ENCODE data around the gene ITPR1.

The ITPR1 gene

GRCh38 chr3:4498446-4498845 is 5.3 kb downstream of the ITPR1 start:
- Histone ChIP-seq H3K36me3 (peaks cover 24% of the 10 kb centered on the region), H3K4me2 (no peak overlapping the region), H3K4me3 (no peak overlapping the region), H3K27me3 (no peaks in the 10 kb centered on the region), H3K9me3 (no peaks in the 10 kb centered on the region), H4K20me1 (no peaks in the 10 kb centered on the region), H3K27ac (no peak overlapping the region), H3K4me1 (peaks cover 36% of the 10 kb centered on the region), H3K9ac (no peak overlapping the region)
- TF ChIP-seq Cebpa-rat (IDR thresholded peaks at IDR 0.05): no peak

DNA sequence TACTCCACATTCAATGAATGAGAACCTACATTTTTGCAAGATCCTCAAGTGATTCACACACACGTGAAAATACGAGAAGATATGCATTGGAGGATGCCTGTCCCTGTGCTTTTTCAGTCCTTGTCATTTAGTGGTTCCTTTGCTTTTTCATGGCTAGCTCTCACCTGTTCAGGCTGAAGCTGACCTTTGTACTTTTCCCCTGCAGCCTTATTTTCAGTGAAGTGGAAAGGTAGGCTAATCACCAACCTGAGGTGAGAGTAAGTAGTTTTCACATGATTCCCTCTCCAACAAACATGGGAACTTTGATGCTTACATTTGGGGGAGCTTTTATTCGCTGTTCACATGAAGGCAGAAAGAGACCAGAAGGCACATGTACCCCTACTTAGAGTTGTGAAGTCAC is 8.3 kb downstream of the ITPR1 start:
- Histone ChIP-seq H4K20me1 (no peaks in the 10 kb centered on the region), H3K27me3 (no peaks in the 10 kb centered on the region), H3K36me3 (peaks cover 24% of the 10 kb centered on the region), H3K9me3 (no peaks in the 10 kb centered on the region), H3K9ac (no peak overlapping the region), H3K27ac (no peak overlapping the region), H3K4me2 (no peak overlapping the region), H3K4me1 (peaks cover 36% of the 10 kb centered on the region), H3K4me3 (no peak overlapping the region)
- TF ChIP-seq Cebpa-rat (IDR thresholded peaks at IDR 0.05): no peak

DNA sequence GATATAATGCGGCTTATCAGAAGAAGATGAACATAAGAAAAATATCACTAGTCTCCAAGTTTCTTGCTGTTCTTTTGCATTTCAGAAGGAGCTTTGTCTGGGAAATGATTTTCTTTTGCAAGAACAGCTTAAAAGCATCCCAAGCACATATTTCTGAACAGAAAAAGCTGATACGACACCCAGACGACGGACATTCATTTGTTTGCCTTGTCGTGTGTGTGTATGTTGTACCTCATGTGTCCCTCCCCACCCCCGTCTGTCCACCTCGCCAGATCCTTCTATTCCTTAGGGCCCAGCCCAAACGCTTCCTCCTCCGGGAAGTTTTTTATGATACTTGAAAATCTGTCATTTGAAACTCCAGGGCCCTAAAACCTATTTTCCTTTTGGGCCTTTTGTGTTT is 8.8 kb downstream of the ITPR1 start:
- Histone ChIP-seq H3K27me3 (no peaks in the 10 kb centered on the region), H3K4me3 (no peak overlapping the region), H3K4me1 (peaks cover 32% of the 10 kb centered on the region), H3K4me2 (no peak overlapping the region), H3K9me3 (no peaks in the 10 kb centered on the region), H4K20me1 (no peaks in the 10 kb centered on the region), H3K9ac (no peak overlapping the region), H3K27ac (no peak overlapping the region), H3K36me3 (peaks cover 24% of the 10 kb centered on the region)
- TF ChIP-seq Cebpa-rat (IDR thresholded peaks at IDR 0.05): no peak

- no peaks in the 10 kb centered on the region for H4K20me1 ChIP-seq
- H3K4me3 ChIP-seq: no peak overlapping the region
- H3K27ac ChIP-seq: no peak overlapping the region
- H3K4me2 ChIP-seq: peak overlapping the region; percentile 74
- H3K9me3 ChIP-seq: no peaks in the 10 kb centered on the region
- H3K36me3 ChIP-seq: peaks cover 24% of the 10 kb centered on the region
- H3K27me3 ChIP-seq: no peaks in the 10 kb centered on the region
- no peak overlapping the region for H3K9ac ChIP-seq
- TF ChIP-seq Cebpa-rat (IDR thresholded peaks at IDR 0.05): no peak
- peaks cover 43% of the 10 kb centered on the region for H3K4me1 ChIP-seq
Measured at GRCh38 chr3:4503050-4503449, 9.9 kb downstream of the ITPR1 start.

GRCh38 chr3:4504340-4505261 is 11.5 kb downstream of the ITPR1 start:
- H3K4me3 ChIP-seq: peak overlapping the region; percentile 46
- H3K9me3 ChIP-seq: no peaks in the 10 kb centered on the region
- H3K9ac ChIP-seq: peak overlapping the region; percentile 58
- no peak for TF ChIP-seq Cebpa-rat (IDR thresholded peaks at IDR 0.05)
- H3K36me3 ChIP-seq: peaks cover 30% of the 10 kb centered on the region
- H4K20me1 ChIP-seq: no peaks in the 10 kb centered on the region
- H3K4me2 ChIP-seq: peak overlapping the region; percentile 74
- H3K27me3 ChIP-seq: no peaks in the 10 kb centered on the region
- peaks cover 45% of the 10 kb centered on the region for H3K4me1 ChIP-seq
- H3K27ac ChIP-seq: peak overlapping the region; percentile 55

DNA sequence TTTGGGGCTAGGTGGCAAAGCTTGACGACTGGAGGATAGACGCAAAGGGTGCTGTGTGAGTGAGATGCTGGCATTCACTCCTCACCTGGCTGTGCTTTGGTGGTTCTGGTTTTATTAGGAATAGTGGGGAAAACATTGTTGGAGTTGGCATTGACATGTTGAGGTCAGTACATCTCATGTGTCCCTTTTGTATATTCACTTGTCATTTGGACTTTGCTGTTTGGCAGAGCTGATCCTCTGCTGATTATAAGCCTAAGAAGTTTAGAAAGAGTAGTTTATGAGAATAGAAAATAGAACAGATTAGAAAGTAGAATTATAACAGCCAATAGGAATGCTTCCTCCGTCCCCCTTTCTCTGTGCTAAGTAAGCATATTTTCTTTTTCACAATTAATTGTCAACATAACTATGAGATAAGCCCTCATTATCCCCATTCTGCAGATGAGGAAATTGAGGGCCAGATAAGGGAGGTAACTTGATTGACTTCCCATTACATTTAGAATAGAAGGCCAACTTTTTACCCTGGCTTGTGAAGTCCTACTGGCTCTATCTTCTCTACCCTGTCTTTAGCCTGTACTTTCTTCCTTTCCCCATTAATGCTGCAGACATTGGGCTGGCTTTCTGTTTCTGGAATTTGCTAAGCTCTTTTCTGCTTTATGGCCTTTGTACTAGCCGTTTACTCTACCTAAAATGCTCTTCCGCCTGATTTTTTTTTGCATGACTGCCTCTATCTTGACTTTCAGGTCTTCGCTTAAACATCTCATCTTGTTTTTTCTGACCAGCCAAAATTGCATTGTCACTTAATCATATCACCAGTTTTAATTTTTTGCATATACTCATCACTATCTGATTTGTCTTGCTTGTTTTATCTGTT is 12.8 kb downstream of the ITPR1 start:
- Histone ChIP-seq H3K4me1 (peaks cover 45% of the 10 kb centered on the region), H3K4me3 (no peak overlapping the region), H3K9me3 (no peaks in the 10 kb centered on the region), H4K20me1 (0 out of 2 replicates have a peak, but pooled peaks cover 2% of the 10 kb centered on the region), H3K27ac (no peak overlapping the region), H3K9ac (no peak overlapping the region), H3K36me3 (peaks cover 23% of the 10 kb centered on the region), H3K4me2 (peak overlapping the region; percentile 74), H3K27me3 (no peaks in the 10 kb centered on the region)
- TF ChIP-seq Cebpa-rat (IDR thresholded peaks at IDR 0.05): no peak

DNA sequence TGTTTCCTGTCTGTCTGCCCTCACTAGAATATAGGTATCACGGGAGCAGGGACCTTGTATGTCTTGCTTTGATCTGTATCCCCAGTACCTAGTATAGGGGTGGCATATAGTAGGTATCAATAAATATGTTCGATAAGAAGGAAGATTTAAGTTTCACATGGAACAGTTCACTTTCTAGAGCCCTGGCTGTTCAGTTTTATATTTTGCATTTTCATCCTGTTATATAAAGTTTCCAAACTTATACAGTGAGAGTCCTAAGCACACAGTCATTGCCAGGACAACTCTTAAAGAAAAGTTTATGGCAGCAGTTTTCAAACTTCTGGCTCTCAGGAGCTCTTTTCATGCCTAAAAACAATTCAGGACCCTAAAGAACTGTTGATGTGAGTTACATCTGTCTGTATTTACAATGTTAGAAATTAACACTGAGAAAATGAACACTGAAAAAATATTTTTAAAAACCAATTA is 13.4 kb downstream of the ITPR1 start:
- Histone ChIP-seq H4K20me1 (peaks cover 8% of the 10 kb centered on the region; the same call in 1 of the 2 replicates), H3K27me3 (no peaks in the 10 kb centered on the region), H3K4me1 (peaks cover 45% of the 10 kb centered on the region), H3K9me3 (no peaks in the 10 kb centered on the region), H3K9ac (no peak overlapping the region), H3K27ac (no peak overlapping the region), H3K4me3 (no peak overlapping the region), H3K36me3 (peaks cover 16% of the 10 kb centered on the region; the same call in 1 of the 2 replicates), H3K4me2 (no peak overlapping the region)
- no peak for TF ChIP-seq Cebpa-rat (IDR thresholded peaks at IDR 0.05)

GRCh38 chr3:4507024-4507596 is 14.0 kb downstream of the ITPR1 start:
- Histone ChIP-seq H3K9ac (no peak overlapping the region), H3K27ac (no peak overlapping the region), H4K20me1 (peaks cover 12% of the 10 kb centered on the region; the same call in 1 of the 2 replicates)

More at GRCh38 chr3:4507024-4507596, 14.0 kb downstream of the ITPR1 start:
- Histone ChIP-seq H3K36me3 (0 out of 2 replicates have a peak, but pooled peaks cover 11% of the 10 kb centered on the region), H3K9me3 (no peaks in the 10 kb centered on the region), H3K4me1 (peaks cover 45% of the 10 kb centered on the region), H3K4me2 (no peak overlapping the region), H3K27me3 (no peaks in the 10 kb centered on the region), H3K4me3 (no peak overlapping the region)
- no peak for TF ChIP-seq Cebpa-rat (IDR thresholded peaks at IDR 0.05)
